H9 (cell line): ENCODE measurements around the gene SETD6. TPM values are rescaled to one million over a fixed set of nuclear protein-coding genes. Genes with fewer than 3 reads are reported as not detected.

Experiments used
- DNase-seq: peaks from one replicate; pipeline ENCODE4 v3.0.0-alpha.2; 2017
- H2AFZ ChIP-seq: one replicate; pipeline ENCODE4 v1.6.1; 2013; ENCODE audit warnings: mild to moderate bottlenecking, low read length, control low read depth, moderate library complexity
- H2AK5ac ChIP-seq: 2 replicates; pipeline ENCODE4 v1.6.1; 2013; ENCODE audit warnings: low read length, control low read depth, mixed read lengths; ENCODE audit not compliant: insufficient read length
- H2BK120ac ChIP-seq: one replicate; pipeline ENCODE4 v1.6.1; 2013; ENCODE audit warnings: low read depth, mild to moderate bottlenecking, low read length, control low read depth, inconsistent platforms; ENCODE audit not compliant: poor library complexity, severe bottlenecking
- H2BK12ac ChIP-seq: 2 replicates; pipeline ENCODE4 v1.6.1; 2013; ENCODE audit warnings: low read length, control low read depth, mixed read lengths, low read depth; ENCODE audit not compliant: insufficient read length
- H2BK15ac ChIP-seq: 2 replicates; pipeline ENCODE4 v1.6.1; 2013; ENCODE audit warnings: low read depth, low read length, control low read depth
- H2BK20ac ChIP-seq: one replicate; pipeline ENCODE4 v1.6.1; 2013; ENCODE audit warnings: low read depth, mild to moderate bottlenecking, low read length, control low read depth, inconsistent platforms; ENCODE audit not compliant: poor library complexity, severe bottlenecking
- H2BK5ac ChIP-seq: 2 replicates; pipeline ENCODE4 v1.6.1; 2013; ENCODE audit warnings: low read length, control low read depth, mixed read lengths; ENCODE audit not compliant: insufficient read length
- H3K14ac ChIP-seq: 2 replicates; pipeline ENCODE4 v1.6.1; 2013; ENCODE audit warnings: low read length, control low read depth; ENCODE audit not compliant: insufficient read depth
- H3K18ac ChIP-seq: 2 replicates; pipeline ENCODE4 v1.6.1; 2013; ENCODE audit warnings: low read depth, mild to moderate bottlenecking, mixed read lengths, low read length, control low read depth; ENCODE audit not compliant: insufficient read length
- H3K23ac ChIP-seq: 2 replicates; pipeline ENCODE4 v1.6.1; 2013; ENCODE audit warnings: low read length, control low read depth, mixed read lengths, low read depth; ENCODE audit not compliant: insufficient read length
- H3K23me2 ChIP-seq: 2 replicates; pipeline ENCODE4 v1.6.1; 2013; ENCODE audit warnings: low read depth, mild to moderate bottlenecking, mixed read lengths, low read length, control low read depth; ENCODE audit not compliant: insufficient read length, poor library complexity, severe bottlenecking
- H3K27ac ChIP-seq: 2 replicates; pipeline ENCODE4 v1.5.1; 2013; ENCODE audit warnings: low read length, control low read depth, mixed read lengths, low read depth; ENCODE audit not compliant: insufficient read length
- H3K27me3 ChIP-seq: 2 replicates; pipeline ENCODE4 v1.6.1; 2013; ENCODE audit warnings: low read length, control low read depth, inconsistent platforms; ENCODE audit not compliant: insufficient read depth
- H3K4ac ChIP-seq: 2 replicates; pipeline ENCODE4 v1.6.1; 2013; ENCODE audit warnings: low read depth, mild to moderate bottlenecking, control low read depth, inconsistent platforms, low read length, moderate library complexity
- H3K4me1 ChIP-seq: 2 replicates; pipeline ENCODE4 v1.6.1; 2013; ENCODE audit warnings: low read length, control low read depth, inconsistent platforms; ENCODE audit not compliant: insufficient read depth
- H3K4me2 ChIP-seq: 2 replicates; pipeline ENCODE4 v1.6.1; 2013; ENCODE audit warnings: low read length, control low read depth, mixed read lengths; ENCODE audit not compliant: insufficient read length, insufficient read depth
- H3K56ac ChIP-seq: 2 replicates; pipeline ENCODE4 v1.6.1; 2013; ENCODE audit warnings: low read depth, mild to moderate bottlenecking, mixed read lengths, low read length, control low read depth; ENCODE audit not compliant: insufficient read length
- H3K79me1 ChIP-seq: 2 replicates; pipeline ENCODE4 v1.6.1; 2013; ENCODE audit warnings: low read depth, mild to moderate bottlenecking, moderate library complexity, low read length, control low read depth, inconsistent platforms; ENCODE audit not compliant: insufficient read depth, poor library complexity, severe bottlenecking
- H3K79me2 ChIP-seq: 2 replicates; pipeline ENCODE4 v1.6.1; 2013; ENCODE audit warnings: low read length, control low read depth, inconsistent platforms; ENCODE audit not compliant: insufficient read depth
- H3K9ac ChIP-seq: 2 replicates; pipeline ENCODE4 v1.6.1; 2013; ENCODE audit warnings: low read length, control low read depth, mixed read lengths; ENCODE audit not compliant: insufficient read length; ENCODE audit errors: extremely low read depth
- H3K9me3 ChIP-seq: one replicate; pipeline ENCODE4 v1.6.1; 2013; ENCODE audit warnings: low read depth, low read length, inconsistent platforms; ENCODE audit not compliant: control insufficient read depth
- H3T11ph ChIP-seq: one replicate; pipeline ENCODE4 v1.6.1; 2013; ENCODE audit warnings: mild to moderate bottlenecking, low read length, control low read depth, inconsistent platforms
- H4K20me1 ChIP-seq: one replicate; pipeline ENCODE4 v1.6.1; 2013; ENCODE audit not compliant: control insufficient read depth, insufficient read length, insufficient read depth
- H4K5ac ChIP-seq: 2 replicates; pipeline ENCODE4 v1.6.1; 2013; ENCODE audit warnings: low read depth, mild to moderate bottlenecking, mixed read lengths, low read length, control low read depth; ENCODE audit not compliant: insufficient read length
- H4K8ac ChIP-seq: replicated peaks from 2 replicates; pipeline ENCODE4 v1.6.1; 2013; ENCODE audit warnings: low read length, control low read depth, mixed read lengths, low read depth; ENCODE audit not compliant: insufficient read length
- H4K91ac ChIP-seq: 2 replicates; pipeline ENCODE4 v1.6.1; 2013; ENCODE audit warnings: low read depth, mild to moderate bottlenecking, moderate library complexity, mixed read lengths, low read length, control low read depth; ENCODE audit not compliant: insufficient read length
- H3K27ac Mint-ChIP-seq, 3 experiments: 2 replicates in 2 of 3; 3 replicates in 1 of 3; pipeline ENCODE4 v1.8.0; 2020 to 2021; ENCODE audit warnings: mixed read lengths in 3 of 3, mild to moderate bottlenecking in 1 of 3, moderate library complexity in 1 of 3
- H3K27me3 Mint-ChIP-seq: 2 replicates; pipeline ENCODE4 v1.8.0; 2021; ENCODE audit warnings: low read depth, mild to moderate bottlenecking, moderate library complexity, mixed read lengths
- H3K36me3 Mint-ChIP-seq, 3 experiments: 2 replicates in 2 of 3; 3 replicates in 1 of 3; pipeline ENCODE4 v1.8.0; 2020 to 2021; ENCODE audit warnings: low read depth in 3 of 3, mixed read lengths in 3 of 3; ENCODE audit not compliant: insufficient read depth in 1 of 3
- H3K4me1 Mint-ChIP-seq, 2 experiments: 2 replicates each; pipeline ENCODE4 v1.8.0; 2020; ENCODE audit warnings: mixed read lengths in 2 of 2
- H3K4me3 Mint-ChIP-seq, 2 experiments: 2 replicates in 1 of 2; 3 replicates in 1 of 2; pipeline ENCODE4 v1.8.0; 2020 to 2021; ENCODE audit warnings: mild to moderate bottlenecking in 2 of 2, mixed read lengths in 2 of 2, moderate library complexity in 1 of 2
- H3K9me3 Mint-ChIP-seq, 2 experiments: 2 replicates in 1 of 2; 3 replicates in 1 of 2; pipeline ENCODE4 v1.8.0; 2020; ENCODE audit warnings: mild to moderate bottlenecking in 2 of 2, mixed read lengths in 2 of 2, moderate library complexity in 1 of 2
- WGBS: extraction: QIAGEN DNeasy Blood & Tissue Kit; methylation state at CpG from one replicate; pipeline ENCODE4 v1.1.7; 2013; ENCODE audit warnings: missing lambda C conversion rate, low lambda C conversion rate, mixed read lengths; ENCODE audit not compliant: insufficient read length; ENCODE audit errors: extremely low coverage; 5-methylcytosine and 5-hydroxymethylcytosine counted together
- total RNA-seq: library from RNA; stranded (reverse); gene quantifications from 2 replicates; pipeline ENCODE4 v1.2.1, GENCODE V29; 2021
- TF ChIP-seq, protein P1 (sequence below): fragments of 200-600 bp; sonication (generic); conservative IDR thresholded peaks from 3 replicates; pipeline ENCODE4 v1.8.0; 2021; ENCODE audit warnings: antibody characterized with exemption, mild to moderate bottlenecking

SETD6 gene
- total RNA-seq, 1 experiment from 2014 or later: 55.6 TPM

DNA sequence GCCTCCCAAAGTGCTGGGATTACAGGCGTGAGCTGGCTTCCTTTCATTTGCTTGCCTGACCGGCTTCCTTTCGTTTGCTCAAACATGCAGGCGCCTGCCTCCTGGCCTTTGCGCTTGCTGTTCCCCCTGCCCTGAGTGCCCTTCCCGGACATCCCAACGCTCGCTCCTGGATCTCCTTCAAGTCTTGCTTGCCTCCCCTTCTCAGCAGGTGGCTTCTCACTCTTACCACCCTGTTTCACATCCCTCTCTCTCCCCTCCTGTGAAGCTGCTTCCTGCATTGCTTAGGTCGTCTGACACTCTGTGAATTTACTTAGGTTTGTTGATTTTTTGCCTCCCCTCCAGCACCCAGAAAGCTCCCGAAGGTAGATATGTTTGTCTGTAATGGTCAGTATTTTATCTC lies 41.0 kb upstream of the SETD6 start:
- no peak for DNase-seq
- no peak overlapping the region for H3T11ph ChIP-seq
- H3K4me2 ChIP-seq: no peak overlapping the region
- H3K27ac Mint-ChIP-seq: no peak overlapping the region
- no peaks in the 10 kb centered on the region for H3K27me3 ChIP-seq
- H3K4ac ChIP-seq: no peak overlapping the region
- H3K23ac ChIP-seq: no peak overlapping the region
- H3K9me3 ChIP-seq: no peaks in the 10 kb centered on the region
- peaks cover 11 to 37% of the 10 kb centered on the region in 2 experiments for H3K4me1 Mint-ChIP-seq
- H3K9me3 Mint-ChIP-seq: peaks cover 0 to 3% of the 10 kb centered on the region in 2 experiments; a peak in 1 of 5 replicates
- no peak overlapping the region for H3K27ac ChIP-seq
- H2AFZ ChIP-seq: no peak overlapping the region
- no peak overlapping the region for H4K8ac ChIP-seq
- H2BK5ac ChIP-seq: no peak overlapping the region
- no peak overlapping the region for H2AK5ac ChIP-seq
- no peak overlapping the region for H2BK120ac ChIP-seq
- H3K27me3 Mint-ChIP-seq: peaks cover 15% of the 10 kb centered on the region
- H3K79me1 ChIP-seq: no peaks in the 10 kb centered on the region
- H2BK20ac ChIP-seq: no peak overlapping the region
- no peak overlapping the region for H2BK12ac ChIP-seq
- H3K36me3 Mint-ChIP-seq: peaks cover 0 to 6% (median 0%) of the 10 kb centered on the region in 3 experiments; a peak in 1 of 7 replicates
- H3K4me1 ChIP-seq: no peaks in the 10 kb centered on the region
- H4K20me1 ChIP-seq: no peaks in the 10 kb centered on the region
- H3K9ac ChIP-seq: no peak overlapping the region
- no CpG with 5 or more reads among the region's 10 CpGs for WGBS
- TF ChIP-seq, protein P1, sequence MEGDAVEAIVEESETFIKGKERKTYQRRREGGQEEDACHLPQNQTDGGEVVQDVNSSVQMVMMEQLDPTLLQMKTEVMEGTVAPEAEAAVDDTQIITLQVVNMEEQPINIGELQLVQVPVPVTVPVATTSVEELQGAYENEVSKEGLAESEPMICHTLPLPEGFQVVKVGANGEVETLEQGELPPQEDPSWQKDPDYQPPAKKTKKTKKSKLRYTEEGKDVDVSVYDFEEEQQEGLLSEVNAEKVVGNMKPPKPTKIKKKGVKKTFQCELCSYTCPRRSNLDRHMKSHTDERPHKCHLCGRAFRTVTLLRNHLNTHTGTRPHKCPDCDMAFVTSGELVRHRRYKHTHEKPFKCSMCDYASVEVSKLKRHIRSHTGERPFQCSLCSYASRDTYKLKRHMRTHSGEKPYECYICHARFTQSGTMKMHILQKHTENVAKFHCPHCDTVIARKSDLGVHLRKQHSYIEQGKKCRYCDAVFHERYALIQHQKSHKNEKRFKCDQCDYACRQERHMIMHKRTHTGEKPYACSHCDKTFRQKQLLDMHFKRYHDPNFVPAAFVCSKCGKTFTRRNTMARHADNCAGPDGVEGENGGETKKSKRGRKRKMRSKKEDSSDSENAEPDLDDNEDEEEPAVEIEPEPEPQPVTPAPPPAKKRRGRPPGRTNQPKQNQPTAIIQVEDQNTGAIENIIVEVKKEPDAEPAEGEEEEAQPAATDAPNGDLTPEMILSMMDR: no peak
- H4K91ac ChIP-seq: no peak overlapping the region
- no peak overlapping the region for H3K18ac ChIP-seq
- no peak overlapping the region for H3K4me3 Mint-ChIP-seq
- no peaks in the 10 kb centered on the region for H3K23me2 ChIP-seq
- H4K5ac ChIP-seq: no peak overlapping the region
- H3K56ac ChIP-seq: no peak overlapping the region
- no peak overlapping the region for H3K14ac ChIP-seq
- H2BK15ac ChIP-seq: no peak overlapping the region
- no peaks in the 10 kb centered on the region for H3K79me2 ChIP-seq
